Naive thymus-derived CD4-positive, alpha-beta T cell (primary cell): ENCODE results near the gene RLBP1. TPM values are rescaled to one million over a fixed set of nuclear protein-coding genes. Genes with fewer than 3 reads are reported as not detected.

Experiments
- ATAC-seq: fragments of 150-1000 bp; cut with Tn5 transposase; 2 replicates; pipeline ENCODE4 v1.10.0; 2021; ENCODE audit warnings: mild to moderate bottlenecking, moderate library complexity
- CTCF ChIA-PET: fragments of 350-600 bp; sonication (Branson Sonifier 250); formaldehyde crosslinking; loops from one replicate; lab custom pipeline; 2021; ENCODE audit warnings: antibody characterized with exemption; lab: Charles Lee
- POLR2A ChIA-PET: fragments of 350-600 bp; sonication (Branson Sonifier 250); formaldehyde crosslinking; loops from one replicate; lab custom pipeline; 2021; ENCODE audit warnings: antibody characterized with exemption, inconsistent platforms; lab: Charles Lee
- DNase-seq, 9 donors: peaks; one replicate each; pipeline versions ENCODE4 v3.0.0 to v3.0.0-alpha.2; 2020 to 2022; ENCODE audit warnings: mixed read lengths in 1 of 9
- H3K27ac ChIP-seq: one replicate; pipeline ENCODE4 v1.7.0; 2013; ENCODE audit warnings: mild to moderate bottlenecking, low read depth, low read length, moderate library complexity
- H3K27me3 ChIP-seq, 2 donors: one replicate each; pipeline ENCODE4 v1.7.0; 2013; ENCODE audit warnings: low read length in 2 of 2, mild to moderate bottlenecking in 2 of 2, moderate library complexity in 2 of 2; ENCODE audit not compliant: control insufficient read depth in 2 of 2, insufficient read depth in 2 of 2
- H3K36me3 ChIP-seq, 3 experiments: 1 replicate in 2 of 3; 2 replicates in 1 of 3; pipeline ENCODE4 v1.7.0; 2013; ENCODE audit warnings: low read length in 3 of 3, mild to moderate bottlenecking in 3 of 3, moderate library complexity in 1 of 3; ENCODE audit not compliant: insufficient read depth in 3 of 3, control insufficient read depth in 2 of 3
- H3K4me1 ChIP-seq, 2 donors: one replicate each; pipeline ENCODE4 v1.7.0; 2013; ENCODE audit warnings: low read length in 2 of 2, mild to moderate bottlenecking in 2 of 2, moderate library complexity in 1 of 2; ENCODE audit not compliant: control insufficient read depth in 2 of 2, insufficient read depth in 2 of 2
- H3K4me3 ChIP-seq: 2 replicates; pipeline ENCODE4 v1.7.0; 2013; ENCODE audit warnings: mild to moderate bottlenecking, low read length
- H3K9me3 ChIP-seq, 3 experiments: 1 replicate in 2 of 3; 2 replicates in 1 of 3; pipeline ENCODE4 v1.7.0; 2013; ENCODE audit warnings: low read length in 3 of 3; ENCODE audit not compliant: control insufficient read depth in 2 of 3
- H3K27ac Mint-ChIP-seq, 9 donors: one replicate each; pipeline ENCODE4 v1.8.0; 2020 to 2022; ENCODE audit warnings: mixed read lengths in 9 of 9, mild to moderate bottlenecking in 8 of 9, moderate library complexity in 5 of 9, inconsistent platforms in 2 of 9
- H3K27me3 Mint-ChIP-seq, 5 donors: one replicate each; pipeline ENCODE4 v1.8.0; 2021 to 2022; ENCODE audit warnings: mixed read lengths in 5 of 5, mild to moderate bottlenecking in 1 of 5
- H3K36me3 Mint-ChIP-seq, 5 donors: one replicate each; pipeline ENCODE4 v1.8.0; 2020 to 2022; ENCODE audit warnings: mixed read lengths in 5 of 5, mild to moderate bottlenecking in 3 of 5, inconsistent platforms in 1 of 5
- H3K4me1 Mint-ChIP-seq, 7 donors: one replicate each; pipeline ENCODE4 v1.8.0; 2020 to 2022; ENCODE audit warnings: mixed read lengths in 7 of 7, mild to moderate bottlenecking in 3 of 7, inconsistent platforms in 1 of 7
- H3K4me3 Mint-ChIP-seq, 10 donors: one replicate each; pipeline ENCODE4 v1.8.0; 2020 to 2022; ENCODE audit warnings: mild to moderate bottlenecking in 10 of 10, mixed read lengths in 10 of 10, moderate library complexity in 6 of 10, inconsistent platforms in 2 of 10
- H3K9me3 Mint-ChIP-seq, 11 donors: one replicate each; pipeline ENCODE4 v1.8.0; 2020 to 2022; ENCODE audit warnings: mixed read lengths in 11 of 11, mild to moderate bottlenecking in 4 of 11, inconsistent platforms in 1 of 11, moderate library complexity in 1 of 11
- intact Hi-C, 2 donors: fragments of 100-400 bp; cut with micrococcal nuclease; formaldehyde crosslinking; loops; one replicate each; pipeline ENCODE4 v1.15.1; 2023
- polyA plus RNA-seq, 2 donors: library from polyadenylated mRNA; unstranded; fragments of 300-500 nt; fragmentation: Illumina TruSeq; gene quantifications; one replicate each; pipeline ENCODE4 v1.2.3, GENCODE V29; 2021
- total RNA-seq, 6 experiments: library from RNA in 5 of 6; stranded (reverse) in 5 of 6; gene quantifications; 1 replicate in 5 of 6; 2 replicates in 1 of 6; pipeline ENCODE4 v1.2.3 and lab custom pipeline; 2021 to 2026

Gene RLBP1
- total and polyA plus RNA-seq, 7 experiments from 2014 or later: not detected

DNA sequence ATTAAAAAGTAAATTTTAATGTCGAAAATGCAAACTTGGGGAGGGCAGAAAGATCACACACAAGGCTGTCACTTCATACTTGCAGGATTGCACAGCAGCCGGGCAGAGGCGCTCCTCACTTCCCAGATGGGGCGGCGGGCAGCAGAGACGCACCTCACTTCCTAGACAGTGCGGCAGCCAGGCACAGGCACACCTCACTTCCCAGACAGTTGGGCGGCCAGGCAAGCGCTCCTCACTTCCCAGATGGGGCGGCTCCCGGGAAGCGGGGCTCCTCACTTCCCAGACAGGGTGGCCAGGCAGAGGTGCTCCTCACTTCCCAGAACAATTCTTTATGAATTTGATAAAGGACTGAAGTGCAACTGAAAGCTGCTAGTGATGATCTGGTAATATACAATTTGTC, 21.2 kb downstream of the RLBP1 start:
- no peaks in the 10 kb centered on the region for H3K9me3 Mint-ChIP-seq
- POLR2A ChIA-PET: interaction anchor here (0.7 kb wide), 1 partner anchor 49 kb away, joined by 3 read pairs; no protein-coding TSS in a partner anchor

DNA sequence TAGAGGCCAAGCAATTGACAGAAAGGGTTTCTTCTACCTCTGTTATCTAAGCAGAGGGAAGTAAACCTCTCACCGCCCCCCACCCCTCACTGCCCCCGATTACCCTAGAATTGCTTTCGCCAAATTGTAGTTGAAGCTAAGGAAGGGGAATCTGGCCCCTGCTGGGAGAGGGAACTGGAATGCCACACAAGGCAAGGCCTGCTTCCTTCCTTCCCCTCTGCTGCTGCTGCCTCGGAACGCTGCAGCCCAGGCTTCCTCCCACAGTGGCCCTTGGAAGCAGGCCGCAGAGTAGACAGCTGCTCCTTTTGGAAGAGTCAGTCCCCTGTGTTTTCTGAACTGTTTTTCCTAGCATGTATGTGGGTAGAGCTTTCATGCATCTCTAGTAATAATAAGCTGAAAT, 21.6 kb downstream of the RLBP1 start:
- Histone ChIP-seq H3K4me1 (peaks cover 0 to 5% of the 10 kb centered on the region in 2 donors), H3K36me3 (peaks cover 0 to 36% (median 13%) of the 10 kb centered on the region in 3 experiments), H3K4me3 (no peak overlapping the region), H3K9me3 (no peaks in the 10 kb centered on the region), H3K27ac (no peak overlapping the region), H3K27me3 (no peaks in the 10 kb centered on the region)
- no peak for DNase-seq
- no peak for ATAC-seq
- Mint-ChIP-seq H3K4me1 (peaks cover 0 to 19% (median 14%) of the 10 kb centered on the region in 7 donors), H3K4me3 (no peak overlapping the region), H3K36me3 (peaks cover 0 to 30% (median 11%) of the 10 kb centered on the region in 5 donors), H3K27ac (no peak overlapping the region), H3K27me3 (no peaks in the 10 kb centered on the region), H3K9me3 (no peaks in the 10 kb centered on the region)
- intact Hi-C loops: loop anchor here in 1 of 2 donors (10.0 kb wide), 2 partner anchors 105 to 135 kb away; partner anchors contain the start of gene POLG
- ChIA-PET CTCF (no interaction called here), POLR2A (interaction anchor here (0.7 kb wide), 1 partner anchor 49 kb away, joined by 3 read pairs; no protein-coding TSS in a partner anchor)

More for the DNA sequence above, 21.2 kb downstream of the RLBP1 start:
- CTCF ChIA-PET: interaction anchor here (0.7 kb wide), 1 partner anchor 389 kb away, joined by 3 read pairs; no protein-coding TSS in a partner anchor
- peaks cover 0 to 5% of the 10 kb centered on the region in 2 donors for H3K4me1 ChIP-seq
- no peaks in the 10 kb centered on the region for H3K27me3 ChIP-seq
- Mint-ChIP-seq H3K27ac (no peak overlapping the region), H3K27me3 (no peaks in the 10 kb centered on the region), H3K36me3 (peaks cover 0 to 30% (median 11%) of the 10 kb centered on the region in 5 donors), H3K4me1 (peaks cover 0 to 23% (median 16%) of the 10 kb centered on the region in 7 donors), H3K4me3 (no peak overlapping the region)
- H3K27ac ChIP-seq: no peak overlapping the region
- H3K36me3 ChIP-seq: peaks cover 0 to 32% (median 12%) of the 10 kb centered on the region in 3 experiments
- no peak overlapping the region for H3K4me3 ChIP-seq
- no peaks in the 10 kb centered on the region for H3K9me3 ChIP-seq
- ATAC-seq (no peak), DNase-seq (no peak)
- intact Hi-C loops: loop anchor here in 1 of 2 donors (10.0 kb wide), 2 partner anchors 105 to 135 kb away; partner anchors contain the start of gene POLG

DNA sequence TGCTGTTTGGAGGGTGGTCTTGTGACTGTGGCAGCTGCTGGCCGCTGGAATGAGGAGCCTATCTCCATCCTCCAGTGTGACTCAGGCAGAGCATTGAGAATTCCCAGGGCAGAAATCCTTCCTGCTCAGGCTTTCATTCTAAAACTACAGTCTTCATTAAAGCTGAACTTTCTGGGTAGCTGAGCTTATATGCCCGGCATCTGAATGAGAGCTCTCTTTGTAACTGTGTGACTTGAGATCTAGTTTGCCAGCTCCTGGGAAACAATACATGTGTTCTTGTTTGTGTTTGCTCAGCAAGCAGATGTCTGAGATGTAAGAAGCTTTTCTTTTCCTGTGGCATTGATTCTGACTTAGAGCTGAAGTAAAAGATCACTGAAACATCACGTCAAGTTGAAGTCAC, 22.4 kb downstream of the RLBP1 start:
- no peak overlapping the region for H3K4me3 Mint-ChIP-seq
- H3K27ac Mint-ChIP-seq: peak overlapping the region in 1 of 9 donors; percentile 32
- Histone ChIP-seq H3K4me1 (peaks cover 0 to 5% of the 10 kb centered on the region in 2 donors), H3K27ac (no peak overlapping the region), H3K36me3 (peaks cover 0 to 43% (median 13%) of the 10 kb centered on the region in 3 experiments), H3K27me3 (no peaks in the 10 kb centered on the region), H3K9me3 (no peaks in the 10 kb centered on the region), H3K4me3 (no peak overlapping the region)
- intact Hi-C loops: no loop called here
- DNase-seq: no peak
- peaks cover 0 to 13% (median 7%) of the 10 kb centered on the region in 7 donors for H3K4me1 Mint-ChIP-seq
- peaks cover 0 to 33% (median 11%) of the 10 kb centered on the region in 5 donors for H3K36me3 Mint-ChIP-seq
- ATAC-seq: no peak
- no peaks in the 10 kb centered on the region for H3K9me3 Mint-ChIP-seq
- ChIA-PET CTCF (interaction anchor here (2.7 kb wide), 1 partner anchor 8 kb away, joined by 12 read pairs; no protein-coding TSS in a partner anchor), POLR2A (no interaction called here)
- no peaks in the 10 kb centered on the region for H3K27me3 Mint-ChIP-seq

DNA sequence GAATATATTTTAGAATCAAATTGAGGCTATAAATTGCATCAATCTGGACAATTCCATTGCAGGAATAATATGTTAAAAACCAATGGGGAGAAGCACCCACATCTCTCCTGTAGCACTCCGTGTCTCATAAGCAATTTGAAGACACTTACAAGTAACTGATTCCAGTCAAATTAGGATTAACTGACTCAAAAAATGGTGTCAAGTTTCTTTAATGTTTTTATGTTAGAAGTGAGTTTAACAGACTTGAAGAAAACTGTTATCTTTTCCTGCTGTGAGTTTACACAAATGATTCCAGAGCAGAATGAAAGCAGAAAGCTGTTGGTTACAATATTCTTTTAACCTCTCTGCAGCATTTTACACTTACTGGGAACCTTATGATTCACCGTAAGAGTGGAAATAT, 23.2 kb downstream of the RLBP1 start:
- peaks cover 0 to 49% (median 13%) of the 10 kb centered on the region in 3 experiments for H3K36me3 ChIP-seq
- no peaks in the 10 kb centered on the region for H3K27me3 ChIP-seq
- no peak overlapping the region for H3K4me3 ChIP-seq
- Mint-ChIP-seq H3K4me3 (no peak overlapping the region), H3K4me1 (peaks cover 0 to 7% (median 0%) of the 10 kb centered on the region in 7 donors), H3K9me3 (no peaks in the 10 kb centered on the region), H3K36me3 (peaks cover 1 to 39% (median 11%) of the 10 kb centered on the region in 5 donors), H3K27ac (peak overlapping the region in 1 of 9 donors; percentile 32), H3K27me3 (no peaks in the 10 kb centered on the region)
- H3K4me1 ChIP-seq: no peaks in the 10 kb centered on the region
- no peak for DNase-seq
- ChIA-PET POLR2A (no interaction called here), CTCF (interaction anchor here (2.7 kb wide), 1 partner anchor 9 kb away, joined by 12 read pairs; no protein-coding TSS in a partner anchor)
- intact Hi-C loops: no loop called here
- H3K9me3 ChIP-seq: no peaks in the 10 kb centered on the region
- ATAC-seq: no peak
- no peak overlapping the region for H3K27ac ChIP-seq

DNA sequence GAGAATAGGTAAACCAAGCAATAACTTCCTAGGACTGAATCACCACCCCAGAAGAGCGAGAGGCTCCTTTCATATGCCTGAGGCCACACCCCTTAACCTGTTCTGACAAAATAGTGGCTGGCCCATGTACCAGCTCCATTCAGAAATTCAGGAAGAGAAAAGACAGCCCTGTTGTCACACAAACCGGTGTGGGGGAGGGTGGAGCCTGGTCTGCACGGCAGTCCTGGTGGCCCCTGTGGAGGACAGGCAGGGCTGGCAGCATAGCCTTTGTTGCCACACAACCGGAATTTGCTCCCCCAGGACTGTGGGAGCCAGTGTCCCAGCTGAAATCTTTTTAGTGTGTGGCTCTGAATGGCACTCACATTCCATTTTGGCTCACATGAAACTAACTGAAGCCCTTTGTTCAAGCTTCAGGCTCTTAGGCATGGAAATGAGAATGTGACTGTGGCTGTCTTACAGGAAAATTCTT, 23.8 kb downstream of the RLBP1 start:
- Mint-ChIP-seq H3K9me3 (no peaks in the 10 kb centered on the region), H3K36me3 (peaks cover 6 to 45% (median 15%) of the 10 kb centered on the region in 5 donors), H3K27ac (peak overlapping the region in 3 of 9 donors; percentile 2 to 39 (median 5)), H3K4me3 (no peak overlapping the region), H3K4me1 (peaks cover 0 to 7% (median 0%) of the 10 kb centered on the region in 7 donors), H3K27me3 (no peaks in the 10 kb centered on the region)
- no peak for DNase-seq
- Histone ChIP-seq H3K36me3 (peaks cover 5 to 55% (median 18%) of the 10 kb centered on the region in 3 experiments), H3K27me3 (no peaks in the 10 kb centered on the region), H3K4me3 (no peak overlapping the region), H3K4me1 (no peaks in the 10 kb centered on the region), H3K27ac (no peak overlapping the region), H3K9me3 (no peaks in the 10 kb centered on the region)
- no peak for ATAC-seq
- intact Hi-C loops: no loop called here
- ChIA-PET CTCF (interaction anchor here (2.7 kb wide), 1 partner anchor 9 kb away, joined by 12 read pairs; no protein-coding TSS in a partner anchor), POLR2A (no interaction called here)

DNA sequence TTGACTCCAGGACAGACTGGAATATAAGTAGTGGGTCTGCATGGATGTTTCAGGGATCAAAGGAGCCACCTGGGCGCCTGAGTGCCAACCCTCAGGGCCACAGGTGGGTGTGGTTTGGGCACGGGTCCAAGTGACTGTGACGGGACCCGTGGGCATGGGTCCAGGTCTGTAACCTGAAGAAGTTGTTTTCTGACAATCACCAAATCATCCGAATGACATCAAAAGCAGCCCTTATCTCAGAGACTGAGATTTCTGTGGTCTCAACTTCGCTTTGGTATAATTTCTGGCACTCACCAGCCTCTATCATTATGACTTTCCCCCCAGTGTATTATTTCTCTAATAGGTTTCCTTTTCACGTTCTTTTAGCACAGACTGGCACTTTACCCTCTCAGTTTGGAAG, 24.4 kb downstream of the RLBP1 start:
- DNase-seq: no peak
- H3K9me3 Mint-ChIP-seq: no peaks in the 10 kb centered on the region
- peaks cover 0 to 7% (median 0%) of the 10 kb centered on the region in 7 donors for H3K4me1 Mint-ChIP-seq
- H3K27ac Mint-ChIP-seq: peak overlapping the region in 1 of 9 donors; percentile 5
- H3K9me3 ChIP-seq: no peaks in the 10 kb centered on the region
- H3K27me3 Mint-ChIP-seq: no peaks in the 10 kb centered on the region
- H3K27me3 ChIP-seq: no peaks in the 10 kb centered on the region
- ATAC-seq: no peak
- no peak overlapping the region for H3K4me3 Mint-ChIP-seq
- H3K27ac ChIP-seq: no peak overlapping the region
- no peak overlapping the region for H3K4me3 ChIP-seq
- CTCF ChIA-PET: interaction anchor here (2.7 kb wide), 1 partner anchor 10 kb away, joined by 12 read pairs; no protein-coding TSS in a partner anchor
- peaks cover 9 to 47% (median 14%) of the 10 kb centered on the region in 5 donors for H3K36me3 Mint-ChIP-seq
- POLR2A ChIA-PET: no interaction called here
- no peaks in the 10 kb centered on the region for H3K4me1 ChIP-seq
- intact Hi-C loops: no loop called here
- H3K36me3 ChIP-seq: peaks cover 5 to 60% (median 20%) of the 10 kb centered on the region in 3 experiments
